GM18858 (cell line): Measurements from ENCODE around the gene TSPAN4.
A peak's percentile ranks its signal among the peaks of the same experiment; 100 is the strongest.

Experiments used
- ATAC-seq: cut with Tn5 transposase; IDR thresholded peaks from one replicate; pipeline ENCODE4 v1.9.1; 2021; ENCODE audit not compliant: unreplicated experiment

TSPAN4 gene

GRCh38 chr11:842370-843002 lies at the start of gene TSPAN4, which contains the start of gene POLR2L:
TSS of gene TSPAN4 (plus strand) at chr11:842852. CDS start at chr11:850305, 7,453 bp downstream.
TSS of gene POLR2L (minus strand) at chr11:842529. CDS start at chr11:842508, 21 bp downstream.
- ATAC-seq: peak; percentile 44

- ATAC-seq: no peak
Measured at GRCh38 chr11:792873-793272, 49.8 kb upstream of the TSPAN4 start.

GRCh38 chr11:793556-793955 lies 49.1 kb upstream of the TSPAN4 start:
- ATAC-seq: no peak

GRCh38 chr11:794013-794765 lies 48.5 kb upstream of the TSPAN4 start:
- ATAC-seq: no peak

- ATAC-seq: no peak
Measured at GRCh38 chr11:794766-795633, 47.7 kb upstream of the TSPAN4 start.

- no peak for ATAC-seq
Measured at GRCh38 chr11:795634-796564, 46.8 kb upstream of the TSPAN4 start.

GRCh38 chr11:796565-797295 lies 45.9 kb upstream of the TSPAN4 start:
- no peak for ATAC-seq

GRCh38 chr11:797296-798092 lies 45.2 kb upstream of the TSPAN4 start:
- peak; percentile 22 for ATAC-seq

- peak; percentile 45 for ATAC-seq
Measured at GRCh38 chr11:798093-798713, 44.4 kb upstream of the TSPAN4 start, which contains the start of gene SLC25A22. TSS of gene SLC25A22 (minus strand) at chr11:798281. CDS start at chr11:795006, 3,275 bp downstream.

- ATAC-seq: no peak
Measured at GRCh38 chr11:799641-800316, 42.9 kb upstream of the TSPAN4 start.

GRCh38 chr11:800473-800872 lies 42.2 kb upstream of the TSPAN4 start:
- ATAC-seq: no peak

- no peak for ATAC-seq
Measured at GRCh38 chr11:801097-801780, 41.4 kb upstream of the TSPAN4 start.

GRCh38 chr11:802018-802617 lies 40.5 kb upstream of the TSPAN4 start:
- no peak for ATAC-seq

- no peak for ATAC-seq
Measured at GRCh38 chr11:802693-803466, 39.8 kb upstream of the TSPAN4 start.

GRCh38 chr11:803467-803742 lies 39.2 kb upstream of the TSPAN4 start:
- no peak for ATAC-seq
